Gastrocnemius medialis (tissue), 4 donors: Measurements from ENCODE around the gene NEUROD2. TPM values are rescaled to one million over a fixed set of nuclear protein-coding genes. Genes with fewer than 3 reads are reported as not detected.

Experiments used
- ATAC-seq, 2 donors: fragments of 150-250 bp; one replicate each; pipeline ENCODE4 v1.9.1; 2016
- DNase-seq, 2 donors: peaks; one replicate each; pipeline ENCODE4 v3.0.0-alpha.2; 2019
- H3K27ac ChIP-seq, 4 donors: fragments of 200-600 bp; sonication (generic); 1 replicate in 1 of 4; 2 replicates in 3 of 4; pipeline ENCODE4 v1.5.1; 2016 to 2018; ENCODE audit warnings: mild to moderate bottlenecking in 2 of 4, moderate library complexity in 1 of 4
- H3K27me3 ChIP-seq, 3 donors: fragments of 200-600 bp; sonication (generic) in 2 of 3; 1 replicate in 1 of 3; 2 replicates in 2 of 3; pipeline versions ENCODE4 v1.5.1 to v1.6.0; 2016 to 2019; ENCODE audit warnings: mild to moderate bottlenecking in 1 of 3, moderate library complexity in 1 of 3
- H3K36me3 ChIP-seq, 2 donors: fragments of 200-600 bp; sonication (generic) in 1 of 2; one replicate each; pipeline ENCODE4 v1.5.1; 2017 to 2018
- H3K4me1 ChIP-seq, 2 donors: fragments of 200-600 bp; sonication (generic) in 1 of 2; one replicate each; pipeline ENCODE4 v1.5.1; 2016 to 2017; ENCODE audit warnings: mild to moderate bottlenecking in 2 of 2
- H3K4me3 ChIP-seq, 4 donors: fragments of 200-600 bp; sonication (generic) in 3 of 4; 1 replicate in 1 of 4; 2 replicates in 3 of 4; pipeline ENCODE4 v1.5.1; 2016 to 2019; ENCODE audit warnings: mild to moderate bottlenecking in 2 of 4
- H3K9me3 ChIP-seq, 3 donors: fragments of 200-600 bp; sonication (generic) in 2 of 3; 1 replicate in 1 of 3; 2 replicates in 2 of 3; pipeline ENCODE4 v1.5.1; 2016 to 2019
- CTCF ChIP-seq, 5 experiments: fragments of 450-650 bp in 3 of 5; fragments of 200-600 bp in 2 of 5; sonication (generic) in 2 of 5; IDR thresholded peaks in 4 of 5; conservative IDR thresholded peaks in 1 of 5; 1 replicate in 4 of 5; 2 replicates in 1 of 5; pipeline ENCODE4 v1.5.1; 2016 to 2019; ENCODE audit warnings: antibody characterized with exemption in 5 of 5, mild to moderate bottlenecking in 3 of 5, moderate library complexity in 3 of 5
- POLR2A ChIP-seq, 2 donors: fragments of 450-650 bp; IDR thresholded peaks; one replicate each; pipeline ENCODE4 v1.6.1; 2017; ENCODE audit warnings: antibody characterized with exemption in 2 of 2, mild to moderate bottlenecking in 2 of 2, moderate library complexity in 2 of 2
- in situ Hi-C, 4 donors: fragments of 200-750 bp; cut with MboI; loops; one replicate each; pipeline versions ENCODE4 v1.15.0 to v1.8.0; 2017; ENCODE audit warnings: low sequenced_read_pairs in 4 of 4
- intact Hi-C: fragments of 100-400 bp; cut with DNase I; formaldehyde crosslinking; loops from one replicate; pipeline ENCODE4 v1.15.1; 2023; ENCODE audit warnings: low total_unique reads
- total RNA-seq, 4 donors: library from RNA; depleted of rRNA; stranded (reverse); fragments of >200 nt; gene quantifications; one replicate each; pipeline versions ENCODE4 v1.1.0 to v1.2.3, GENCODE V29; 2016

NEUROD2 gene
- total RNA-seq, 4 donors from 2014 or later, result not detected

- Histone ChIP-seq H3K27ac (no peak overlapping the region), H3K36me3 (no peaks in the 10 kb centered on the region), H3K9me3 (no peaks in the 10 kb centered on the region), H3K27me3 (peaks cover 32 to 38% (median 34%) of the 10 kb centered on the region in 3 donors), H3K4me3 (peak overlapping the region; percentile 10 to 44 (median 32)), H3K4me1 (peaks cover 4 to 6% of the 10 kb centered on the region in 2 donors)
- TF ChIP-seq POLR2A (IDR thresholded peaks at IDR 0.05) (no peak), CTCF (IDR thresholded peaks at IDR 0.05 in 4 of 5, conservative IDR thresholded peaks at IDR 0.05 in 1 of 5) (no peak)
- intact Hi-C loops, result no loop called here
- DNase-seq (no peak), ATAC-seq (no peak)
- in situ Hi-C loops, result loop anchor here in 3 of 4 donors (10.0 kb wide), 2 partner anchors 72 to 128 kb away; no protein-coding TSS in a partner anchor
These were observed 19.5 kb upstream of the NEUROD2 start for GRCh38 chr17:39627047-39627711.

GRCh38 chr17:39626171-39627046 is 18.7 kb upstream of the NEUROD2 start, which contains the start of gene PPP1R1B:
Gene PPP1R1B, plus strand, starts transcription at chr17:39626952. Its CDS starts 441 bp downstream, at chr17:39627393.
- in situ Hi-C loops, result loop anchor here in 3 of 4 donors (10.0 kb wide), 2 partner anchors 72 to 128 kb away; no protein-coding TSS in a partner anchor
- Histone ChIP-seq H3K4me1 (peaks cover 4 to 7% of the 10 kb centered on the region in 2 donors), H3K9me3 (no peaks in the 10 kb centered on the region), H3K27me3 (peaks cover 32 to 38% (median 34%) of the 10 kb centered on the region in 3 donors), H3K4me3 (peak within 1 kb of the TSS; percentile 10 to 44 (median 32)), H3K36me3 (no peaks in the 10 kb centered on the region), H3K27ac (no peak within 1 kb of the TSS)
- DNase-seq, result no peak
- no peak for ATAC-seq
- intact Hi-C loops, result no loop called here
- no peak for TF ChIP-seq CTCF (IDR thresholded peaks at IDR 0.05 in 4 of 5, conservative IDR thresholded peaks at IDR 0.05 in 1 of 5)
- TF ChIP-seq POLR2A (IDR thresholded peaks at IDR 0.05), result no peak

GRCh38 chr17:39625198-39625785 is 17.6 kb upstream of the NEUROD2 start:
- H3K36me3 ChIP-seq, result no peaks in the 10 kb centered on the region
- peaks cover 32 to 38% (median 34%) of the 10 kb centered on the region in 3 donors for H3K27me3 ChIP-seq
- no peaks in the 10 kb centered on the region for H3K9me3 ChIP-seq
- ATAC-seq (no peak), DNase-seq (no peak)
- no peak overlapping the region for H3K27ac ChIP-seq
- intact Hi-C loops (no loop called here), in situ Hi-C loops (loop anchor here in 3 of 4 donors (10.0 kb wide), 2 partner anchors 70 to 130 kb away; no protein-coding TSS in a partner anchor)
- peaks cover 4 to 7% of the 10 kb centered on the region in 2 donors for H3K4me1 ChIP-seq
- no peak overlapping the region for H3K4me3 ChIP-seq
- no peak for TF ChIP-seq CTCF (IDR thresholded peaks at IDR 0.05 in 4 of 5, conservative IDR thresholded peaks at IDR 0.05 in 1 of 5)
- TF ChIP-seq POLR2A (IDR thresholded peaks at IDR 0.05), result no peak

- Histone ChIP-seq H3K36me3 (no peaks in the 10 kb centered on the region), H3K9me3 (no peaks in the 10 kb centered on the region), H3K27ac (no peak overlapping the region), H3K27me3 (peaks cover 32 to 38% (median 34%) of the 10 kb centered on the region in 3 donors), H3K4me1 (peaks cover 4 to 7% of the 10 kb centered on the region in 2 donors), H3K4me3 (no peak overlapping the region)
- intact Hi-C loops (no loop called here), in situ Hi-C loops (loop anchor here (5.0 to 10.0 kb wide), 4 partner anchors 48 to 130 kb away; no protein-coding TSS in a partner anchor)
- ATAC-seq (no peak), DNase-seq (no peak)
- TF ChIP-seq CTCF (IDR thresholded peaks at IDR 0.05 in 4 of 5, conservative IDR thresholded peaks at IDR 0.05 in 1 of 5), result no peak
- TF ChIP-seq POLR2A (IDR thresholded peaks at IDR 0.05), result no peak
These were observed 16.6 kb upstream of the NEUROD2 start for GRCh38 chr17:39624313-39624712.
